H54 (cell line): ENCODE measurements around the gene SYNJ1.
"Not testable (repeated sequence)": the region's sequence is repeated elsewhere in the genome, so short reads cannot be mapped to it uniquely, and the experiment has no call there.

Experiments used
- DNase-seq: peaks from one replicate; pipeline ENCODE4 v3.0.0; 2011; ENCODE audit warnings: low spot score, mixed read lengths; ENCODE audit not compliant: insufficient read length
- FAIRE-seq: peaks from 3 replicates; lab custom pipeline; 2011; peaks lifted over from hg19 to GRCh38; lab: Jason Lieb, UNC
- POLR2A ChIP-seq: IDR thresholded peaks from 2 replicates; pipeline ENCODE4 v1.6.1; 2011; ENCODE audit warnings: low read depth, mild to moderate bottlenecking, low read length

The SYNJ1 gene

DNA sequence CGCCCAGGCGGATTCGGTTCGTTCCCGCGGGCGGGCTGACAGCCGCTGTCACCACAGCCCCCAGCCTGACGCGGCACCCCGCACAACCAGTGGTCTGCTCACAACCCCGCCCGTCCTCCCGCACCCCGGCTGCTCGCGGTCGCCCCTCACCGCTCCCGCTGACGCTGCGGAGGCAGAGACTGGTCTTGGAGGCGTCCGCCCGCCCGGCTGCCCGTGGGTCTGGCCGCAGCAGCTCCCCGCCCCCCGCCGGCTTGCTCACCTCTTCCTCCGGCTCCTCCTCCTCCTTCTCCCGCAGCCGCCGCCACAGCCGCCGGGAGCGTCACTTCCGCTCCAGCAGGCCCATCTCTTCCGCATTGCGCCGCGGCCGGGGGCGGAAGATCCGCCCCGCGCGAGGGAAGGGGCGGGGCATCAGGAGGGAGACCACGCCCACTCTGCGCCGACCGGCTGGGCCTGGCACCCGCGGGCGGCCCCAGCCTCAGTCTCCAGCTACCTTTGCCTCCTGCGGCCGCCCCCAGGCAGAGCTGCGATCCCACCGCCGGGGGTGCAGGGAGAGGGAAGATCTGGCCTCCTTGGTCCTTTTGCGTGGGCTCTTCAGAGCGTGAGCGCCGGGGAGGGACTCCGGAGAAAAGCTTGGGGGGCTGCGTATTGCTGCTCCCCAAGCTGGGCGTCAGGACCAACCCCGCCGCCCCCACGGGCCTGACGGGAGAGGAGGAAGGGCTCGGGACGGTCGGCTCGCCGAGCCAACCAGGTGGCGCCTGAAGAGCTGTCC, at the start of gene SYNJ1:
Gene SYNJ1 (minus strand): TSS at position 327 of the 769 bp plus-strand sequence. CDS start 1,118 bp downstream, outside the sequence.
- DNase-seq (peak; percentile 96), FAIRE-seq (no peak)

GRCh38 chr21:32777269-32777668, 49.5 kb upstream of the SYNJ1 start:
- no peak for FAIRE-seq

More for the DNA sequence above, at the start of gene SYNJ1:
- peak; percentile 88 for TF ChIP-seq POLR2A

DNA sequence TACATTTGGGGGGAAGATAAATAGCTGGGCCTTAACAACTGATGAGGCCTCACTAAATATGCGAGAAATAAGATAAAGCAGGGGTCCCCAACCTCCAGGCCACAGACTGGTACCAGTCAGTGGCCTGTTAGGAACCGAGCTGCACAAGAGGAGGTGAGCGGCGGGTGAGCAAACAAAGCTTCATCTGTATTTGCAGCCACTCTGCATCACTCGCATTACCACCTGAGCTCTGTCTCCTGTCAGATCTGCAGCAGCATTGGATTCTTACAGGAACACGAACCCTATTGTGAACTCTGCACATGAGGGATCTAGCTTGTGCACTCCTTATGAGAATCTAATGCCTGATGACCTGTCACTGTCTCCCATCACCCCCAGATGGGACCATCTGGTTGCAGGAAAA, 48.9 kb upstream of the SYNJ1 start:
- no peak for TF ChIP-seq POLR2A
- no peak for FAIRE-seq

More at GRCh38 chr21:32777269-32777668, 49.5 kb upstream of the SYNJ1 start:
- no peak for DNase-seq
- no peak for TF ChIP-seq POLR2A

DNA sequence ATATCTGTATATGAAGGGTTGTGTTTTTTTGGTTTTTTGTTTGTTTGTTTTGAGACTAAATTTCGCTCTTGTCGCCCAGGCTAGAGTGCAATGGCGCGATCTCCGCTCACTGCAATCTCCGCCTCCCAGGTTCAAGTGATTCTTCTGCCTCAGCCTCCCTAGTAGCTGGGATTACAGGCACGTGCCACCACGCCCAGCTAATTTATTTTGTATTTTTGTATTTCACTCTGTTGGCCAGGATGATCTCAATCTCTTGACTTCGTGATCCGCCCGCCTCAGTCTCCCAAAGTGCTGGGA, 45.2 kb upstream of the SYNJ1 start:
- DNase-seq, FAIRE-seq: not testable (repeated sequence)

More for the DNA sequence above, 48.9 kb upstream of the SYNJ1 start:
- no peak for DNase-seq

DNA sequence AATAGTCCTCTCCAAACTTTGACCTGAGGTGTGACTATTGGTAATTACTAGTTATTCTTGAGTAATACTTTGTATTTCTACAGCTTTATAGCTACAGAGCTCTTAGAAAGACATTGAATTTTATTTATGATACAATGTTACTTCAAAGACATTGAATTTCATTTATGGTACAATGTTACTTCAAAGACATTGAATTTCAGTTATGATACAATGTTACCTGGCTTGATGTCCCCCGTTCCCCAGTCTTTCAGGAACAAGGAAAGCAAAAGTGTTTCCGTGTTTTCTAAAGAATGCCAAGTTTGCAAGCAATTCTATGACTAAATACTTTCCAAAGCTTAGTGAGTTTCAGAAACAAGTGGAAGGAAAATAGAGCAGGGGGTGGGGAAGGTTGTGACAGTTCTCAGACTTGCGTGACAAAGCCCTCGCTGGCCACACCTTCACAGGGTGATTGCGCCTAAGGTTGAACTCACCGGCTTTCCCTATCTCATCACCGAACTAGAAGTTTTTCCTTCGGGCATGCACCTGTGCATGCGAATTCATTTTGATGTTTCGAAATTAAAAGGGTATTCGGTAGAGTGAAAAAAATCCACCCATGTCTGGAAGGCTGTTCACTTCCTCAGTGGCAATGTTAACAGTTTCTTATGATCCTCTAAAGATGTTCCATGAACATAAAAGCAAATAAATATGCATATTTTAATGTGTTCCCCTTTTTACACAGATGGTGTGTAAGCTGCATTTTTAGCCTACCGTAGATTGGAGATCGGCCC, 44.7 kb upstream of the SYNJ1 start:
- peak; percentile 18 for DNase-seq
- TF ChIP-seq POLR2A = no peak
- FAIRE-seq = no peak

DNA sequence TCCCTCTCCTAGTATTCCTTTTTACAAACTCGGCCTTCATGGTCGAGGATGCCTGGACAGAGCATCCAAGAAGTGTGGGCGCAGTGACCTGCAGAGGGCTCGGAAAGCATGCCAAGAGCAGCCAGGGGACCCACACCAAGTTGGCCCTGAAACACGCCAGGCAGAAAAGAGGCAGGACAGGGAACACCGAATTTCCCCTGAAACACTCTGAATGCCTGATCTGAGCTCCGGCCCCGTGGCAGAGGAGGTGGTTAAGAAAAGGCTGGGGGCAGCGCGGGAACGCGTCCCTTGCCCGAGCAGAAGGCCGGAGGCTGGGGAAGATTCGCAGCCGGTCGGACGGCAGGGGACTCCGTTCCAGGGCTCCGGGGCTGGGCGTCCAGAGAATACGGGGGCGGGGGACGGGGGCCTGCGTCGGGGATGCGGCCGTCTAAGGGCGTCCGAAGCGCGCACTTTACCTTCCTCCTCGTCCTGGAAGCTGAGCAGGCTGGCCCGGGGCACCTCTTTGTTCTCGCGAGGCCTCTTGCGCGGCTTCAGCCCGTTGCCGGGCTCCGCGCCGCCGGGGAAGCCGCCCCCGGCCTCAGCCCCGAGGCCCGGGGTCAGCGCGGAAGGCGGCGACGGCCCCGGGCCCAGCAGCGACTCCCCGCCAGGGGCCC, 43.2 kb upstream of the SYNJ1 start:
- DNase-seq (peak; percentile 64), FAIRE-seq (no peak)
- TF ChIP-seq POLR2A = no peak

GRCh38 chr21:32768530-32768929, 40.7 kb upstream of the SYNJ1 start:
- DNase-seq (no peak), FAIRE-seq (no peak)
- TF ChIP-seq POLR2A = no peak

GRCh38 chr21:32765058-32765457, 37.2 kb upstream of the SYNJ1 start:
- TF ChIP-seq POLR2A = no peak
- FAIRE-seq = no peak
- no peak for DNase-seq

DNA sequence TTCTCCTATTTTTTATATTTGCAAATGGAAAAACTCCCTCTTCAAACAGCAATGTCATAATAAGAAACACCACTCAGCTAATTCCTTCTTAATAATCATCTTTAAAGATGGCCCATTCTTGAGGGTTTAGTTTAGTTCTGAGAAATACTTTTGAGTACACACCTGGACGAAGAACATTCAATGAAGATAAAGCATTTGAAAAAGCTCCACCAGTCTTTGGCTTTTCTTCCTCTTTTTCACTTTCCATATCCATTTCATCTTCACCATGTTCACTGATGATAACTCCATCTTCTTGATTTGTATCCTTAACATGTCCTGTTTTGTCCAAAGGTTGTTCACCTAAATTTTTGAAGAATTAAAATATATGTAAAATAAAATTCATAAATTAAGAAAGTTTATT, 36.4 kb upstream of the SYNJ1 start:
- FAIRE-seq = no peak
- no peak for TF ChIP-seq POLR2A
- no peak for DNase-seq

GRCh38 chr21:32757804-32758203, 30.0 kb upstream of the SYNJ1 start:
- FAIRE-seq (peak; percentile 68), DNase-seq (no peak)
- TF ChIP-seq POLR2A = no peak

DNA sequence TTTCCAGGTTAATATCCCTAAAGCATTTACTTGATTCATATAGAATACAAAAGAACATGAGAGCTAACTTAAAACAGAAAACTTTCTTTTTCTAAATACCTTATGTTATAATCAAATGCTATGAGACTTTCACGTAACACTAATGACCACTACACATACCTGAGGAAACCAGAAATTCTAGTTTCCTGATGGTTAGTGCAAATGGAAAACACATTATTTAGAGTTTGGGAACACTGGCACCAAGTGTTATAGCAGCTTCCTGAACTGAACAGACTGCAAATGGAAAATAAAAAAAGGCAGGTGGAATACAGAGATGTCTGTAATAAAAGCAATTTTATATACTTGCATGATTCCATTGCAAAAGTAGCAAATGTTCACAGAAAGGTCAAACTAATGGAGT, 28.3 kb upstream of the SYNJ1 start:
- no peak for DNase-seq
- FAIRE-seq = no peak

DNA sequence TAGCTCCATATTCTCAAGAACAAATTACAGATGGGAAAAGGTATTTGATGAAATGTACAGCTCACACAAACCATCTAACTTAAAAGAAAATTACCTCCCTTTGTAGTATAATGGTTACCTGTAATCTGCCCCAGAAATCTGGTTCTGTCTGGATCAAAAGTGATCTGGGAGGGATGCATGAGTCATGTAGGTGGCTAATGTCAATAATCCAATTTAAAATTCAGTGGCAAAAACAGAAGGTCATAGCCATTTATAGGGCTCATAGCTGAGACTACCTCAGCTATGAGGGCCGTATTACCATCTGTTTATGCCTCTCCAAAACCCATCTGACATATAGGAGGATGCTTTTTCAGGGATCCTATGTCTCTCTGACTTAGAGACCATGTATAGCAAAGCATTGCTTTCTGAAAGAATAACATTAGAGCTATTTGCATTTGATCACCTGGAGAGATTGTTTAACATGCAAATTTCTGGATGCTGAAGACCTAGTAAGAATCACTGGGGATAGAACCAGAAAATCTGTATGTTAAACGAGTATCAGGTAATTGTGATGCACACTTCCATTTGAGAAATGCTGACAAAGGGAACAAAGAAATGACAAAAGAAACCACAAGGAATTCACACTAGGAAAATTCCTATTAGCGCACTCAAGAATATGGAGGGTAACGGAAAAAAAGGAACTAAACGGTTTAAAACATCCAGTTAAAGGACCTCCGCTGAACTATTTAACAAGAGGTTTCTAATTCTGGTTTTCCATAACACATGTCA, 26.2 kb upstream of the SYNJ1 start:
- no peak for FAIRE-seq
- no peak for DNase-seq
- no peak for TF ChIP-seq POLR2A

More for the DNA sequence above, 28.3 kb upstream of the SYNJ1 start:
- no peak for TF ChIP-seq POLR2A

DNA sequence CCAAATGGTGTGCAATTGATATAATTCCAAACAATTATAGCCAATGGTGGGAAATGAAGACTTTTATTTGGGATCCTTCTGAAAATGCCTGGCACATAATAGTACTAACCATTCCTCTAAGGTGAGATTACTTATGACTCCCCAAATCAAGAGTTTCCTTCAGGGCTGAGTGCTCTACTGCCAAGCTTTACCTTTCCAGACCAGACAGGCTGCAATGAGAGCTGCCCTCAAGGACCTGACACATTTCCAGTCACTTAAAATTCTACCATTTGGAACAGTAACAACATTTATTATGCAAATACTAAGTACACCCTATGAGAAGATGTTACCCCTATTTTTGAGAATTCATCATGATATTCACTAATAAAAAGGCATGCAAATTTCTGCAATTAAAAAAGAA, 22.6 kb upstream of the SYNJ1 start:
- DNase-seq = no peak
- no peak for TF ChIP-seq POLR2A
- no peak for FAIRE-seq
